Measurements from ENCODE around the gene RHNO1.
"Not testable (repeated sequence)": the region's sequence is repeated elsewhere in the genome, so short reads cannot be mapped to it uniquely, and the experiment has no call there.

Gene RHNO1

DNA sequence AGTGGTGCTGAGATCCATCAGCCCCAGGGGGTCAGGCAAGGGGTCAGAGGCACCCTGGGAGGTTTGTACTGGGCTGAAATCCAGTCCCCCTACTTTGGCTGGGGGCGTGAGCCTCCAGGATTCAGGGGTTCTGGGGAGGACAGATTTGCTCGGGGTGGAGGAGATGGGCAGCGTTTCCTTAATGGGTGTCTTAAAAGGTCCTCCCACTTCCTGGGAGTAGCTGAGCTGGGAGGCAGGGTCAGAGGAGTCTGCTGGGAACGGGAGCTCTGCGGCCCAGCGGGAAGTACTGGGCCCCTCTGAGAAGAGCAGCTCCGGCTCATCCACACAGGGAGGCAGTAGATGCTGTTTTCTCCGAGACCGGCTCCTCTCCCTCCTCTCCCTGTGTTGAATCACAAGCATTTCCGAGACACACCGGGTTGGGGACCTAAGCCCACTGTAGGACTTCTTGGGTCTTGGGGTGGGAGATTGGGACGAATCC lies 18.0 kb upstream of the RHNO1 start:
- no peak for DNase-seq (ENCODE audit: low read depth)

DNA sequence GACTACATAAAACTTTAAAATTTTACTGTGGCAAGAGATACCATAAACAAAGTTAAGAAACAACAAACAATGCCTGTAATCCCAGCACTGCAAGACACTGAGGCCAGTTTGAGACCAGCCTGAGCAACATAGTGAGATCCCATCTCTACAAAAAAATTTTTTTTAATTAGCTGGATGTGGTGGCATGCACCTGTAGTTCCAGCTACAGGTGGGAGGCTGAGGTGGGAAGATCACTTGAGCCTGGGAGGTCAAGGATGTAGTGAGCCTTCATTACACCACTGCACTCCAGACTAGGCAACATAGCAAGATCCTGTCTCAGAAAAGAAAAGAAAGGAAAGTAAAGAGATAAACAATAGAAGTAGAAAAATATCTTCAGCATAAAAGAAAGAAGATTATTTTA lies 16.9 kb upstream of the RHNO1 start:
- DNase-seq (ENCODE audit: low read depth): no peak

DNA sequence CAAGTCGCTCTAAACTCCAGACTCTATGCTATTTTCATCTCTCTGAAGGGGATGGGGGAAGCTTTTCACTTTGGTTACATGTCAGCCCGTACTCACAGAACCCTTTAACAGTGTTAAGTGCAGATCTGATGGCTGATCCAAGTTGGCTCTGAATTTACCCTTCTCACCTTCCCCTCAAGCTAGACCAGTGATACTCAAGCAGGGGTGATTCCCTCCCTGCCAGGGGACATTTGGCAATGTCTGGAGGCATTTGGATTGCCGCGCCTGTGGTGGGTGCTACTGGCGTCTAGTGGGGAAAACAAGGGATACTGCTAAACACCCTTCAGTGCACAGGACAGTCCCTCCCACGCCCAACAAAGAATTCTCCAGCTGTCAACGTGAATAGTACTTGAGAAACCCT lies 14.1 kb upstream of the RHNO1 start:
- no peak for DNase-seq (ENCODE audit: low read depth)

DNA sequence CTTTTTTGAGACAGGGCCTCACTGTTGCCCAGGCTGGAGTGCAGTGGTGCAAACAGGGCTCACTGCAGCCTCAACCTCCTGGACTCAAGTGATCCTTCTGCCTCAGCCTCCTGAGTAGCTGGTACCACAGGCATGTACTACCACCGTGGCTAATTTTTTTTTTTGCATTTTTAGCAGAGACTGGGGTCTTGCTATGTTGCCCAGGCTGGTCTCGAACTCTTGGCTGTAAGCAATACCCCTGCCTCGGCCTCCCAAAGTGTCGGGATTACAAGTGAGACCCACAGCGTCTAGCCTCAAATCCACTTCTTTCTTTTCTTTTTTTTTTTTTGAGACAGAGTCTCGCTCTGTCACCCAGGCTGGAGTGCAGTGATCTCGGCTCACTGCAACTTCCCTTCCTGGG lies 13.6 kb upstream of the RHNO1 start:
- DNase-seq (ENCODE audit: low read depth): not testable (repeated sequence)

DNA sequence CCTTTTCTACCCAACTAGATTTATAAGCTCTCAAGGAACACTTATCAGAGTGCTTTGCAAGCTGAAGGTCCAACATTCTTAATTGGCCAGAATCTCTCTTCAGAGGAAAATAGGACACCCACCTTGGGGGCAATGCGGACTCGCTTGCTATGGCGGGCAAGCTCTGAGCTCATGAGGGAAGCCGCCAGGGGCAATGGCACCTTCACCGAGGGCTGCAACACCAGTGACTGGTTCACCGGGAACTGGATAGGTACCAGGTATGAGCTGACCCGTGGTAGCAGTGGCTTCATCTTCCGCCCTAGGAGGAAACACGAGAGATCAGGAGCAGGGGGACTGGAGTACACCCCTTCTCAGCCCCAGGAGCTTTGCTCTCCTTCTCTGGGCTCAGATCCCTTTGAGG lies 12.8 kb upstream of the RHNO1 start:
- no peak for DNase-seq (ENCODE audit: low read depth)

DNA sequence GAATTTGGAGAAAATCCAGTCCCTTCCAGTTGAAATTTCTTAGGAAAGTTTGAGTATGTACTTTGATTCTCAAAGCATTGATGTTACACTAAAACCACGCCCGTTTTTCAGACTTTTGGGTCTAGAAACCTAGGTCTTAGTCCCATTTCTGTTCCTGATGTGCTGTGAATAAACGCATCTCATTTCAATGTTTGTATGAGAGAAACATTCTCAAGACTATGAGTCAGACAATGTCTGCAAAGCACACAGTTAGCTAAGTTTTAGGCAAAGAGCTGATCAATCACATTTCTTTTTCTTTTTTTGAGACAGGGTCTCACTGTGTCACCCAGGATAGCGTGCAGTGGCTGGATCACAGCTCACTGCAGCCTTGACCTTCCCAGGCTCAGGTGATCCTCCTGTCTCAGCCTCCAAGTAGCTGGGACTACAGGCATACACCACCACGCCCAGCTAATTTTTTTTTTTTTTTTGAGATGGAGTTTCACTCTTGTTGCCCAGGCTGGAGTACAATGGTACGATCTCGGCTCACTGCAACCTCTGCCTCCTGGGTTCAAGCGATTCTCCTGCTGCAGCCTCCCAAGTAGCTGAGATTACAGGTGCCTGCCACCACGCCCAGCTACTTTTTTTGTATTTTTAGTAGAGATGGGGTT lies 7.9 kb upstream of the RHNO1 start:
- not testable (repeated sequence) for DNase-seq (ENCODE audit: low read depth)

DNA sequence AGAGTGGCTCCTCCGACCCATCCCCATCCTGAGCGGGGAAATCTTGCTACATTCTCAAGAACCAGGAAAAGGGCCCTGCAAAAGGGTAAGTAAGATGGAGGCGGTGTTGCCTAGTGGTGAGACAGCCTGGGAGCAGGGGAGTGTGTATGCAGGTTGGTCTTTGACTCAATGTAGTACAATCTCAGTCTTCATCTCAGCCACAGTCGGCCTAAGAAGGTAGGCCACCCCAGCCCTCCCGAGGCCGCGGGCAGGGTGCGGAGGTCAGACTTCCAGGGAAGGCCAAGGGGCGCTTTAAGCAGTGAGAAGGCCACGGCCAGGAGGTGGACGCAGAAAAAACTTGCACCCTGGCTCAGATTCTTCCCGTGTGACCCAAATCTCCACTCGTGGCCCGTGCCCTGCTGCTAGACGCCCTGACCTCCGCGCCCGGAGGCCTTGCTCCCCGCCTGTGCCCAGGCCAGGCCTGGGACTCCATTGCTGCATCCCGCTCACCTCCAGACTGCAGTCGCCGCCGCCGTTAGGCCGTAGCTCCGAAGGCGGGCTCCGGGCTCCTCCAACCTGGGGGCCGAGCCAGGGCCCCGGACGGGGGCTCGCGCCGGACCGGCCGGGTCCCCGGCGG lies 484 bp upstream of the RHNO1 start:
- no peak for DNase-seq (ENCODE audit: low read depth)

DNA sequence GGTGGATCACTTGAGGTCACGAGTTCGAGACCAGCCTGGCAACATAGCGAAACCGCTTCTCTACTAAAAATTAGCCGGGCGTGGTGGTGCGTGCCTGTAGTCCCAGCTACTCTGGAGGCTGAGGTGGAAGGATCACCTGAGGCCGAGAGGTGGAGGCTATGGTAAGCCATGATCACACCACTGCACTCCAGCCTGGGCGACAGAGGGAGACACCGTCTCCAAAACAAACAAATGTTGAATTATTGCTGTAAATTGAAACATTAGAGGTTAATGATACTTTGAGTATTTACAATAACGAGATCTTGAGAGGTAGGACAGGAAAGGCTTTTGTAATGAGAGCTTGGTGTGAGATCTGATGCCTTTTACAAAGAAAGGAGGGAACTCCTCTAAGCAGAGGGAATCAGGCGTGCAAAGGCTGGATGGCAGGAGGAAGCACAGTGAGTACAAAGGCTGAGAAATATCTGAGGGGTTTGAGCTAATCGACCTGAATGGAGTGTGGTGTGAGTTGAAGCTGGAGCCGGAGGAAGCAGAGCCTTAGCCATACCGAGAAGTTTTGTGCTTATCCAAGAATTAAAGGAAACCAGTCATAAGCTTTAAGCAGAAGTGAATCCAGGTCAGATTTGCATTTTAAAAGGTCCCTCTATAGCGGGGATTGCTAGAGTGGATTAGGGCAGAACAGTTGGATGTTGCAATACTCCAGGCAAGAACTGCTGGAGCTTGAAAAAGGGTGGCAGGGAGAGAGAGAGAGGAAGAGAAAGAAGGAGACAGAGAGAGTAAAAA lies 1.1 kb downstream of the RHNO1 start:
- DNase-seq (ENCODE audit: low read depth): no peak

DNA sequence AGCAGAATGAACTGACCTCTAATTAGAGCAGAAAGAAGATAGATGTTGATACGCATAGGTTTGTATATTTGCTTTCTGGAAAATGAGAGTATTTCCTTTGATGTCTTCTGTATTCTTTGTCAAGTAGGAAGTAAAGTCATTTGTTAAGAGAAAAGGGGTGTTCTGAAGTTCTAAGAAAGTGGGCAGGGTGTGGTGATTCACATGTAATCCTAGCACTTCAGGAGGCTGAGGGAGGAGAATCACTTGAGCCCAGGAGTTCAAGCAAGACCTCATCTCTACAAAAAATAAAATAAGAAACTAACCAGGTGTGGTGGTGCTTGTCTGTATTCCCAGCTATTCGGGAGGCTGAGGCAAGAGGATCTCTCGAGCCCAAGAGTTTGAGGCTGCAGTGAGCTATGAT lies 2.8 kb downstream of the RHNO1 start:
- DNase-seq (ENCODE audit: low read depth): no peak

DNA sequence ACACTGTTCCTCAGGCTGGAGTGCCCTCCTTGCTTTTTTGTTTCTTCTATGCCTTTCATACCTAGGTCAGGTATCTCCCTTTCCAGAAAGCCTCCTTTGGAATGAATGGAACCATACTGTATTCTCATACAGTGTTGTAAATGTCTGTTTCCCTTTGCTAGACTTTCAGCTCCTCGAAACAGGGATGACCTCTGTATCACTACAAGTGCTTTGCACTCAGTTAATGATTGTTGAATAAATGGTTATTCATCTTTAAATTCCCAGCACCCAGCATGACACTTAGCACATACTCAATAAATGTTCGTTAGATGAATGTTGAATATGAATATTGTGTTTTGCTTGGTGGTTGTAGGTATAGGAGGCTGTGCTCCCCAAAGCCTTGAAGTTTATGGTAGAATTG lies 7.8 kb downstream of the RHNO1 start:
- no peak for DNase-seq (ENCODE audit: low read depth)

DNA sequence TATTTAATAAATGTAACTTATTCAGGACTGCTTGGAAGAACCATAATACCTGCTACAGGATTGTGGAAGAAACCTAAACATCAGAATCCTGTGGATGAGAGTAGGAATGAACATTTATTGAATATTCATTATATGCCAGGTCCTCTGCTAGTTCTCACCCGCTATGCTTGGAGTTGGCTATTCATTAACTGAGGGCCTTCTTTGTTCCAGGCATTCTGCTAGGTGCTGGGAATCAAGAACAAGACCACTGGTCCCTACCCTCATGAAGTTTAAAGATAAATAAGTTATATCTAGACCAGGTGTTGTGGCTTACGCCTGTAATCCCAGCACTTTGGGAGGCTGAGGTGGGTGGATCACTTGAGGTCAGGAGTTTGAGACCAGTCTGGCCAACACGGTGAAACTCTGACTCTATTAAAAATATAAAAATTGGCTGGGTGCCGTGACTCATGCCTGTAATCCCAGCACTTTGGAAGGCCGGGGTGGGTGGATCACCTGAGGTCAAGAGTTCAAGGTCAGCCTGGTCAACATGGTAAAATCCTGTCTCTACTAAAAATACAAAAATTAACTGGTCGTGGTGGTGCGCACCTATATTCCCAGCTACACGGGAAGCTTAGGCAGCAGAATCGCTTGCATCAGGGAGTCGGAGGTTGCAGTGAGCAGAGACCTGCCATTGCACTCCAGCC lies 9.9 kb downstream of the RHNO1 start:
- no peak for DNase-seq (ENCODE audit: low read depth)

DNA sequence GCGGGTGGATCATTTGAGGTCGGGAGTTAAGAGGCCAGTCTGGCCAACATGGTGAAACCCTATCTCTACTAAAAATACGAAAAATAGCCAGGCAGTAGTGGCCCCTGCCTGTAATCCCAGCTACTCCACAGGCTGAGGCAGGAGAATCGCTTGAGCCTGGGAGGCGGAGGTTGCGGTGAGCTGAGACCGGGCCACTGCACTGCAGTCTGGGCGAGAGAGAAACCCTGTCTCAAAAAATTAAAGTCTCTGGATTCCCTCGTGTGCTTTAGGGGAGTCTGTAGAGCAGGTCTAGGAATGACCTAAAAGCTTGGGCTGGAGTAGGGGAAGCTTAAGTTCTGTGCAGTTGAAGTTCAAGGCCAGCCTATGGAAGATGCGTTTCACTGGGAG lies 13.0 kb downstream of the RHNO1 start:
- no peak for DNase-seq (ENCODE audit: low read depth)

DNA sequence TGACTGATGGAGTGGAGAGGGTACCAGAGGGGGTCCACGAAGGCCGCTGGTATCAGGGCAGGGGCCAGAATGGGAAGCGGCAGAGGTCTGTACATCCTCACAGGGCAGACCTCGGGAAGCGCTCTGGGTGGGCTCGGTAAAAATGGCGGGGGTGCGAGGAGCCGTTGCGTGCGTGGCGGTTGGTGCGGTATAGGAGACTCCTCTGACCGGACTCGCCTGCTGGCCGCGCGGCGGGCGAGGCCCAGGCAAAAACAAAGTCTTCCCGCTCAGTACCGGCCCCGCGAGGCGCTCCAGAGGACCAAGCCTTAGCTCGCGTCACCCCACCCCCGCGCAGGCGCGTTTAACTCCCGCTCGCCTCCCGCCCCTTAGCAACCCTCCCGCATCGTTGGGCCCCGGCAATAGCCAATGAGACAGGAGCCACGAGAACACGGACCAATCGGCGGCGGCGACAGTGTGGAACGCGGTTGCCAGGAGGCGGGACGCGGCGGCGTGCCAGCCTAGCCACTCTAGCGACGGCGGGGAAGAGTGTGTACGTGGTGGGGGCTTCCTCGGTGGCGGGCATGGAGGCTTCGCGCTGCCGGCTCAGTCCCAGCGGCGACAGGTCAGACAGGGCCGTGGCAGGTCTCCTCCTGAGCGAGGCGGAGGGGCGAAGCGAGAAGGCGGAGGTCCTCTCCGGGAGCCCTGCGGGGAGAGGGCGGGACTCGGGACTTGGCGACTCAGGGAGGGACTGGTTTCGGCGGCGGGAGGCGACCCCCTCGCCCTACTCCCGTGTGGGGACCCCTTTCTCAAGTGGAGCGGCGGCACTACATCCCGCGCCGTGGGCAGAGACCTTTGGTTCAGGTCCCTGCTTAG lies 13.6 kb downstream of the RHNO1 start, which contains the start of gene TULP3:
TULP3 (plus strand) TSS at position 504 of the 852 bp plus-strand sequence; CDS start at position 561, 57 bp downstream.
- peak; percentile 79 for DNase-seq (ENCODE audit: low read depth)

DNA sequence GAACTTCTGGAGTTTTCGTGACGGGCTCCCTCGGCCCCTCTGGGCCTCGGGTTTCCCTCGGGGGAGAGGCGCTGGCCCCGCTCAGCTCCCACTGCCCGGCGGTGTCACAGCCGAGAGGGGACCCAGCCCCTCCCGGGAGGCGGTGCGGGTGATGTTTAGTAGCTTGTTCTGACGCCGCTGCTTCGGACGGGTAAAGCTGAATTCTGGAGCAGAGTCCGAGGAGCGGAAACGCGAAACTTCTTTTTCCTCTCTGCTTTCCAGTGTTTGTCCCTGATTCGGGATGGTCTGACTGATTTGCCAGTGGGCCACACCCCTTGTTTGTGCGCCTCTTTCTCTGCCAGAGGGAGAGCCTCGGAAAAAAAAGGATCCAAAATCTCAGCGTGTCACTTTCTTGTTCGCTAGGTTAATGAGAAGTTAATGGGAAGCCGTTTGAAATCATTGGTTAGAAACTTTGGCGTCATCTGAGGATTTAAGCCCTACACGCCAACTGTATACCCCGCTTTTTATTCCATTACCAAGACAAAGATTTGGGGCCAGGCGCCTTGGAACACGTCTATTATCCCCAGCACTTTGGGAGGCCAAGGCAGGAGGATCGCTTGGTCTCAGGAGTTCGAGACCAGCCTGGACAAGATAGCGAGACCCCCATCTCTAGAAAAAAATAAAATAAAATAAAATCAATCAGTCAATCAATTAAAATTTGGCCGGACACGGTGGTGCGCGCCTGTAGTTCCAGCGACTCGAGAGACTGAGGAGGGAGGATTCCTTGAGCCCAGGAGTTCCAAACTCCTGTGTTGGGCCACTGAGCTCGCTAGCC lies 14.4 kb downstream of the RHNO1 start:
- DNase-seq (ENCODE audit: low read depth): no peak

DNA sequence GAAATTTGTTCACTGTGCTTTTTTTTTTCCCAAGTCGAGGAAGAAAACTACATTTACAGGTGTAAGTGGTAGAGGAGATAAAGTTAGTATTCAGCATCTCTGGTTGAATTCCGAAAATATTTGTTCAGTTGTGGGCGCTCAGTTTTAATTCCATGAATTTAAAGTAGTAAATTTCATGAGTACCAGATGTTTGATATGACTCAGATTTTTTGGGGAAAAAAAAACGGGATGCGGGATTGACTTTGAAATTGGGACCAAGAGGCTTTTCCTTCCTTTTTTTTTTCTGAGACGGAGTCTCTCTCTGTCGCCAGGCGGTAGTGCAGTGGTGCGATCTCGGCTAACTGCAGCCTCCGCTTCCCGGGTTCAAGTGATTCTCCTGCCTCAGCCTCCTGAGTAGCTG lies 15.2 kb downstream of the RHNO1 start:
- no peak for DNase-seq (ENCODE audit: low read depth)

DNA sequence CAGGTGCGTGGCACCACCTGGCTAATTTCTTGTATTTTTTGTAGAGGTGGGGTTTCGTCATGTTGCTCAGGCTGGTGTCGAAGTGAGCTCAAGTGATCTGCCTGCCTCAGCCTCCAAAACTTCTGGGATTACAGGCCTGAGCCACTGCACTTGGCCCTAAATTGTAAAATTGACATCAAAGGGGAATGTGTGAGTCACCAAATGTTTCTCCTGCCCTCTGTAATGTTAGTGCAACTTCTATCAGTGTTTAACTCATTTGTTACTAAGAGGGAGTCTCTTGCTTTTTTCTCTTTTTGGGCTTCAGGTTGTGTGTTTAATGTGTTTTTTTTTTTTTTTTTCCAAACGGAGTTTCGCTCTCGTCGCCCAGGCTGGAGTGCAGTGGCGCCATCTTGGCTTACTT lies 16.0 kb downstream of the RHNO1 start:
- peak; percentile 81 for DNase-seq (ENCODE audit: low read depth)

DNA sequence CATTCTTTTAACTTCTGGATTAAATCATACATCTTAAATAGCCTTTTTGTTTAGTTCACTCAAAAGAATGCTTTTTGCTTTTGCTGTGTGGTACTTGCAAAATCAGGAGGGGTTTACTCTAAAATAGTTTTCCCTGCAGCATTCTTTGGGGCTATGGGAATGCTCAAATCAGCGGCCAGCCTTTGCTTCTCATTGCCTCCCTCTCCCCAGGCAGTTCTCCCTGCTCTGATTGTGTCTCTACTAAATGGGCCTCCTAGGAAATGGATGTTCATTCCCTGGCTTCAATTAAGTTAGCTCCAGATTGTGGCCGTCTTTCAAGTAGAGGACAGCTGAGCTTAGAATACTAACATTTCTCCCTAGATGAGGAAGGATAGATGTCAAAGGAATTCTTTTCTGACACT lies 18.0 kb downstream of the RHNO1 start:
- DNase-seq (ENCODE audit: low read depth): no peak

DNA sequence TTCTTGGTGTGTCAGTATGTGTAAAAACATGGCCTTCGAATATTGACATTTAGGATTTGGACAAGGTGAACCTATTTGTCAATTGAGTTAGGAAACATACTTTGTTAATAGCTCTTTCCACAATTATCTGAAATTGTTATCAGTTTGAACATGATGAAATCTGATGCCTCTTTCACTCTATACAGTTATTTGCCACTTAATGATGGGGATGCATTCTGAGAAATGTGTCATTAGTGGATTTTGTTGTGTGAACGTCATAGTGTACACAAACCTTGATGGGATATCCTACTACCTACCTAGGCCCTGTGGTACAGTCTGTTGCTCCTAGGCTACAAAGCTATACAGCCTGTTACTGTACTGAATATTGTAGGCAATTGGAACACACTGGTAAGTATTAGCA lies 18.5 kb downstream of the RHNO1 start:
- DNase-seq (ENCODE audit: low read depth): no peak

DNA sequence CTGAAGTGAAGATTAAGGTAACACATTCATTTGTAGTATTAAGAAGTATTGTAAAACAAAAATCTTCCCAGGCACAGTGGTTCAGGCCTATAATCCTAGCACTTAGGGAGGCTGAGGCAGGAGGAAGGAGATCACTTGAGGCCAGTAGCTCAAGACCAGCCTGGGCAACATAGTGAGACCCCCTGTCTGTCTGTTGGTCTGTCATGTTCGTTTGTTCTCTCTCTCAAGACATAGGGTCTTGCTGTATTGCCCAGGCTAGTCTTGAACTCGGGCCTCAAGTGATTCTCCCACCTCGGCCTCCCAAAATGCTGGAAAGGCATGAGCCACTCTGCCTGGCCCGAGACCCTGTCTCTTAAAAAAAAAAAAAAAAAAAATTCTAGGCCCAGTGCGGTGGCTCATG lies 20.4 kb downstream of the RHNO1 start:
- DNase-seq (ENCODE audit: low read depth): no peak

DNA sequence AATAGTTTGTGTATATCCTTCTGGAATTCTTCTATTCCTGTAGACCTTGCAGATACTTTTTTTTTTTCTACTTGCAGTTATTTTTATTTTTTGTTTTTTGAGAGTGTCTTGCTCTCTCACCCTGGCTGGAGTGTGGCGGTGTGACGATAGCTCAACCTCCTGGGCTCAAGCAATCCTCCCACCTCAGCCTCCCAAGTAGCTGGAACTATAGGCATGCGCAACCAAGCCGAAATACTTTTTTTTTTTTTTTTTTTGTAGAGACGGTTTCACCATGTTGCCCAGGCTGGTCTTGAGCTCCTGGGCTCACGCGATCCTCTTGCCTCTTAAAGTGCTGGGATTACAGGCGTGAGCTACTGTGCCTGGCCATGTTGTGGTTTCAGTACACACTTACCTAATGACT lies 23.6 kb downstream of the RHNO1 start:
- DNase-seq (ENCODE audit: low read depth): no peak
